Pulmonary artery endothelial cell (primary cell): Measurements from ENCODE around the gene AP1S3. TPM values are rescaled to one million over a fixed set of nuclear protein-coding genes. Genes with fewer than 3 reads are reported as not detected.

ENCODE experiments used
- DNase-seq: peaks from one replicate; pipeline ENCODE4 v3.0.0-alpha.2; 2011; ENCODE audit warnings: low read depth, low spot score
- total RNA-seq: library from RNA; depleted of rRNA; stranded (reverse); fragments of >200 nt; gene quantifications from 2 replicates; pipeline ENCODE4 v1.2.3, GENCODE V29; 2014

Gene AP1S3
- total RNA-seq, 1 donor from 2014 or later: 3.4 TPM

DNA sequence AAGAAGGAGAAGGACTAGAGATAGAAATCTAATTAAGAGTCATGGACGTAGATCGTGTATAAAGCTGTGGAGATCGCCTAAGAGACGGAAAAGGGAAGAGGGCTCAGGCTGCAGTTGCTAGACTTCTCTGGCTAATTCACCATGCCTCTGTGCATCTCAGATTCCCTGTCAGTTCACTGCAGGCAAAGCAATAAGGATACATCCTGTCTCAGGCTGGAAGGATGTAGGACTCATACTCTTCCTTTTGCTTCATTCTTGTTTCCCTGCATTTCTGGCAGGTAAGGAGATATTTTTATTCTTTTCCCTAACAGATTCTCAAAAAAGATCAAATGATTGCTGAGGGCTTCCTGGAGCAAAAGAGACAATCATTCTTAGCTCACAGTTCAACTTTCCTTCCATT is 112.5 kb downstream of the AP1S3 start:
- no peak for DNase-seq

DNA sequence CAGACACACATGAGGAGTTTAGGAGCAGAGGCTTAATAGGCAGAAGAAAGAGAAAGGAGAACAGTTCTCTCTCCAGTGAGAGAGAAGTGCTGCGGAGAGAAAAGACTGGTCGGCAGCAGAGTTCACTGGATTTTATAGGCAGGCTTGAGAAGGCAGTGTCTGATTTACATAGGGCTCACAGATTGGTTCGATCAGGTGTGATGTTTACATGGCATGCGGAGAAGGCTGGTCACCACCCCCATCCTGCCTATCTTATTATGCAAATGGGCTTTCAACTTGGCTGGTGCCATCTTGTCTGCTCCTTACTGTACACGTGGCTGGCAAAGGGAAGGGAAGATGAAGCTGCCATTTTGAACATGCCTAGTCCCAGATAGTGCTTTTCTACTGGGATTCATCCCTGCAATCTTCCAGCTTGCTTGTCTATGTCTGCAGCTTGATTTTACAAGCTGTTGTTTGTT is 113.4 kb downstream of the AP1S3 start:
- DNase-seq: no peak

- no peak for DNase-seq
Measured at GRCh38 chr2:223722226-223722625, 115.2 kb downstream of the AP1S3 start.

- no peak for DNase-seq
Measured at GRCh38 chr2:223721746-223722145, 115.6 kb downstream of the AP1S3 start.

- DNase-seq: no peak
Measured at GRCh38 chr2:223720367-223720766, 117.0 kb downstream of the AP1S3 start.

GRCh38 chr2:223712642-223713041 is 124.7 kb downstream of the AP1S3 start:
- no peak for DNase-seq

DNA sequence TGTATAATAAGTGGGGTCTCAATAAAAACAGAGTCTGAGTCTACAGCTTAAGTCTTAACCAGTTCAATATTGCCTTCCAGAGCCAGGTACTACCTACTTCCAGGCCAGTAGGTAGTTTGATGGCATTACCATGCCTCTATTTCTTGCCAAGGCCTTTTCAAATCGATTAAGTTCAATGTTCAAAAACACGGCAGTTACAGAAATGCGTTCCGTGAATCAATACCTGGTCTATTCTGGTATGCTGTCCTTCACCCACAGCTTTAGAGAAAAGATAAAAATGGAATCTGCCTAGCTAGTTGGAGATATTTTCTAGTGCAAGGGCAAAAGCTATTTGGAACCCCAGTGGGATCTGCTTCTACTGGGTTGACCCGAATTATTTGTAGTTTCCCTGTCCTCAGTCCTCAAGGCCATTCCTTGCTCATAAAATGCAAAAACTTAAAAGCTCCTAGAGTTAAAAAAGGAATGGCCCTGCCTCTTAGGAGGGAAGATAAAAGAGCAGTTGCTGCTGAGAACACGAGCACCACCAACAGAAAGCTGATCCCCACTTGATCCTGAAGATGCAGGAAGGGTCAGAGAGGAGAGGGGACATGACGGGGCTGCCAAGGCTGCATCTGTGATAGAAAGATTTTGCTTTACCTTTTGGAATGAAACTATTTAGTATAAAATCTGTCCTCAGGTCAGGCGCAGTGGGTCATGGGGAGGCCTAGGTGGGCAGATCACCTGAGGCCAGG is 125.6 kb downstream of the AP1S3 start:
- DNase-seq: no peak

Other genes with a start within 250 kb of the AP1S3 start
- not detected in 2 replicates for gene SCG2, start 235.2 kb downstream of the AP1S3 start, total RNA-seq
- 154 and 217 TPM in 2 replicates for gene WDFY1, start 107.8 kb upstream of the AP1S3 start, total RNA-seq
- 39.0 and 43.7 TPM in 2 replicates for gene MRPL44, start 119.9 kb upstream of the AP1S3 start, total RNA-seq
- gene SERPINE2, start 201.7 kb upstream of the AP1S3 start, total RNA-seq: 10.7 and 12.9 TPM in 2 replicates